Astrocyte (in vitro differentiated cells and primary cell): ENCODE data around the gene OR4F6. TPM values are rescaled to one million over a fixed set of nuclear protein-coding genes. Genes with fewer than 3 reads are reported as not detected.

Source experiments
- DNase-seq: peaks from one replicate; pipeline ENCODE4 v3.0.0-alpha.2; 2010; ENCODE audit warnings: low read depth
- FAIRE-seq: peaks from 2 replicates; lab custom pipeline; 2011; peaks lifted over from hg19 to GRCh38; lab: Jason Lieb, UNC
- H2AFZ ChIP-seq: 2 replicates; pipeline ENCODE4 v1.6.0; 2012; ENCODE audit warnings: low read depth, low read length, inconsistent platforms
- H3K27ac ChIP-seq: 2 replicates; pipeline ENCODE4 v1.5.1; 2011; ENCODE audit warnings: low read depth, low read length, inconsistent platforms
- H3K27me3 ChIP-seq: 2 replicates; pipeline ENCODE4 v1.6.0; 2011; ENCODE audit warnings: low read length, inconsistent platforms; ENCODE audit not compliant: insufficient read depth
- H3K36me3 ChIP-seq: 2 replicates; pipeline ENCODE4 v1.5.1; 2011; ENCODE audit warnings: low read length, inconsistent platforms; ENCODE audit not compliant: insufficient read depth
- H3K4me1 ChIP-seq: 2 replicates; pipeline ENCODE4 v1.5.1; 2011; ENCODE audit warnings: low read length, inconsistent platforms; ENCODE audit not compliant: insufficient read depth
- H3K4me2 ChIP-seq: 2 replicates; pipeline ENCODE4 v1.6.0; 2012; ENCODE audit warnings: low read length, inconsistent platforms
- H3K4me3 ChIP-seq: 2 replicates; pipeline ENCODE4 v1.5.1; 2011; ENCODE audit warnings: low read depth, mild to moderate bottlenecking, low read length, inconsistent platforms; ENCODE audit not compliant: insufficient read depth
- H3K79me2 ChIP-seq: 2 replicates; pipeline ENCODE4 v1.6.0; 2012; ENCODE audit warnings: mild to moderate bottlenecking, low read length, inconsistent platforms; ENCODE audit not compliant: insufficient read depth
- H3K9ac ChIP-seq: 2 replicates; pipeline ENCODE4 v1.6.0; 2012; ENCODE audit warnings: mild to moderate bottlenecking, low read length, inconsistent platforms
- H3K9me3 ChIP-seq: 2 replicates; pipeline ENCODE4 v1.5.1; 2012; ENCODE audit warnings: low read depth, mild to moderate bottlenecking, low read length, inconsistent platforms; ENCODE audit not compliant: insufficient read depth
- H4K20me1 ChIP-seq: 2 replicates; pipeline ENCODE4 v1.6.0; 2012; ENCODE audit warnings: low read length, inconsistent platforms; ENCODE audit not compliant: insufficient read depth
- H3K27ac Mint-ChIP-seq: one replicate; pipeline ENCODE4 v1.8.0; 2021; ENCODE audit warnings: mild to moderate bottlenecking, mixed read lengths; ENCODE audit not compliant: unreplicated experiment
- H3K27me3 Mint-ChIP-seq: one replicate; pipeline ENCODE4 v1.8.0; 2021; ENCODE audit warnings: low read depth, mixed read lengths; ENCODE audit not compliant: unreplicated experiment
- H3K36me3 Mint-ChIP-seq: one replicate; pipeline ENCODE4 v1.8.0; 2021; ENCODE audit warnings: low read depth, mixed read lengths; ENCODE audit not compliant: unreplicated experiment
- H3K4me1 Mint-ChIP-seq: one replicate; pipeline ENCODE4 v1.8.0; 2021; ENCODE audit warnings: low read depth, mixed read lengths; ENCODE audit not compliant: unreplicated experiment
- H3K4me3 Mint-ChIP-seq: one replicate; pipeline ENCODE4 v1.8.0; 2021; ENCODE audit warnings: mild to moderate bottlenecking, moderate library complexity, mixed read lengths; ENCODE audit not compliant: unreplicated experiment
- H3K9me3 Mint-ChIP-seq: one replicate; pipeline ENCODE4 v1.8.0; 2021; ENCODE audit warnings: mild to moderate bottlenecking, mixed read lengths; ENCODE audit not compliant: unreplicated experiment
- CTCF ChIP-seq: IDR thresholded peaks from 2 replicates; pipeline ENCODE4 v1.5.1; 2011; ENCODE audit warnings: low read depth, mild to moderate bottlenecking, inconsistent platforms, low read length, moderate library complexity; ENCODE audit not compliant: insufficient read depth
- EZH2 ChIP-seq: IDR thresholded peaks from 2 replicates; pipeline ENCODE4 v1.6.1; 2012; ENCODE audit warnings: mild to moderate bottlenecking, low read length, inconsistent platforms; ENCODE audit not compliant: insufficient read depth
- total RNA-seq: library from RNA; stranded (reverse); gene quantifications from 2 replicates; pipeline ENCODE4 v1.2.1, GENCODE V29; 2021

The OR4F6 gene
- total RNA-seq, 1 donor from 2014 or later = not detected

- H3K27ac Mint-ChIP-seq = no peak overlapping the region
- FAIRE-seq (no peak), DNase-seq (no peak)
- Histone ChIP-seq H3K9ac (no peak overlapping the region), H3K4me1 (no peaks in the 10 kb centered on the region), H3K9me3 (no peaks in the 10 kb centered on the region), H3K79me2 (no peaks in the 10 kb centered on the region), H3K27ac (no peak overlapping the region), H2AFZ (no peak overlapping the region), H3K4me3 (no peak overlapping the region), H4K20me1 (no peaks in the 10 kb centered on the region), H3K27me3 (no peaks in the 10 kb centered on the region), H3K36me3 (no peaks in the 10 kb centered on the region), H3K4me2 (no peak overlapping the region)
- H3K4me1 Mint-ChIP-seq = no peaks in the 10 kb centered on the region
- no peak overlapping the region for H3K4me3 Mint-ChIP-seq
- no peaks in the 10 kb centered on the region for H3K27me3 Mint-ChIP-seq
- no peak for TF ChIP-seq CTCF
- TF ChIP-seq EZH2 = no peak
- no peaks in the 10 kb centered on the region for H3K36me3 Mint-ChIP-seq
- H3K9me3 Mint-ChIP-seq = peaks cover 4% of the 10 kb centered on the region
Observed at GRCh38 chr15:101841656-101842055, 38.3 kb downstream of the OR4F6 start.

- no peaks in the 10 kb centered on the region for H3K79me2 ChIP-seq
- no peak overlapping the region for H2AFZ ChIP-seq
- no peak overlapping the region for H3K27ac ChIP-seq
- no peaks in the 10 kb centered on the region for H3K27me3 ChIP-seq
- no peaks in the 10 kb centered on the region for H3K36me3 ChIP-seq
- no peak overlapping the region for H3K4me3 ChIP-seq
- H4K20me1 ChIP-seq = no peaks in the 10 kb centered on the region
- Mint-ChIP-seq H3K27ac (no peak overlapping the region), H3K27me3 (peaks cover 3% of the 10 kb centered on the region), H3K36me3 (no peaks in the 10 kb centered on the region), H3K4me3 (no peak overlapping the region), H3K9me3 (no peaks in the 10 kb centered on the region), H3K4me1 (no peaks in the 10 kb centered on the region)
- H3K4me1 ChIP-seq = no peaks in the 10 kb centered on the region
- no peak for DNase-seq
- H3K9ac ChIP-seq = no peak overlapping the region
- no peak for FAIRE-seq
- H3K4me2 ChIP-seq = no peak overlapping the region
- TF ChIP-seq EZH2 (no peak), CTCF (no peak)
- H3K9me3 ChIP-seq = no peaks in the 10 kb centered on the region
Observed at GRCh38 chr15:101844916-101845315, 41.6 kb downstream of the OR4F6 start.

- no peak overlapping the region for H3K4me2 ChIP-seq
- H3K79me2 ChIP-seq = no peaks in the 10 kb centered on the region
- H3K36me3 ChIP-seq = no peaks in the 10 kb centered on the region
- H3K27ac ChIP-seq = no peak overlapping the region
- H2AFZ ChIP-seq = no peak overlapping the region
- no peak overlapping the region for H3K9ac ChIP-seq
- Mint-ChIP-seq H3K27ac (no peak overlapping the region), H3K4me1 (no peaks in the 10 kb centered on the region), H3K27me3 (peaks cover 2% of the 10 kb centered on the region), H3K4me3 (no peak overlapping the region), H3K9me3 (no peaks in the 10 kb centered on the region), H3K36me3 (no peaks in the 10 kb centered on the region)
- TF ChIP-seq CTCF = no peak
- no peak for TF ChIP-seq EZH2
- H4K20me1 ChIP-seq = no peaks in the 10 kb centered on the region
- no peaks in the 10 kb centered on the region for H3K9me3 ChIP-seq
- DNase-seq (no peak), FAIRE-seq (no peak)
- no peaks in the 10 kb centered on the region for H3K4me1 ChIP-seq
- H3K4me3 ChIP-seq = no peak overlapping the region
- no peaks in the 10 kb centered on the region for H3K27me3 ChIP-seq
Observed at GRCh38 chr15:101852356-101852755, 49.0 kb downstream of the OR4F6 start.

Other genes starting within 250 kb of the OR4F6 start
- gene TM2D3, start 151.1 kb upstream of the OR4F6 start, total RNA-seq = 28.1 and 31.8 TPM in 2 replicates
- 15.7 and 16.3 TPM in 2 replicates for gene TARS3, start 79.0 kb upstream of the OR4F6 start, total RNA-seq
- gene OR4F15, start 8.7 kb downstream of the OR4F6 start, total RNA-seq = not detected in 2 replicates